Tibial artery (tissue), 4 donors: ENCODE results near the gene XRCC2.

ENCODE experiments used
- DNase-seq, 2 donors: peaks; one replicate each; pipeline ENCODE4 v3.0.0-alpha.2; 2019
- H3K27ac ChIP-seq, 2 donors: fragments of 200-600 bp; sonication (generic) in 1 of 2; 1 replicate in 1 of 2; 2 replicates in 1 of 2; pipeline ENCODE4 v1.5.1; 2018 to 2019; ENCODE audit warnings: mild to moderate bottlenecking in 1 of 2
- H3K27me3 ChIP-seq, 2 donors: fragments of 200-600 bp; sonication (generic) in 1 of 2; one replicate each; pipeline versions ENCODE4 v1.5.1 to v1.6.0; 2016 to 2019
- H3K36me3 ChIP-seq, 3 donors: fragments of 200-600 bp; sonication (generic) in 2 of 3; one replicate each; pipeline ENCODE4 v1.5.1; 2016 to 2019; ENCODE audit warnings: mild to moderate bottlenecking in 2 of 3
- H3K4me1 ChIP-seq, 4 donors: fragments of 200-600 bp; sonication (generic) in 2 of 4; 1 replicate in 3 of 4; 2 replicates in 1 of 4; pipeline ENCODE4 v1.5.1; 2016 to 2019
- H3K4me3 ChIP-seq, 2 donors: fragments of 200-600 bp; sonication (generic) in 1 of 2; 1 replicate in 1 of 2; 2 replicates in 1 of 2; pipeline ENCODE4 v1.5.1; 2018 to 2019; ENCODE audit warnings: mild to moderate bottlenecking in 2 of 2
- H3K9me3 ChIP-seq, 3 donors: fragments of 200-600 bp; sonication (generic) in 1 of 3; one replicate each; pipeline ENCODE4 v1.5.1; 2016 to 2019
- CTCF ChIP-seq, 2 experiments: fragments of 200-600 bp in 1 of 2; fragments of 450-650 bp in 1 of 2; IDR thresholded peaks; one replicate each; pipeline ENCODE4 v1.5.1; 2017 to 2019; ENCODE audit warnings: antibody characterized with exemption in 2 of 2, mild to moderate bottlenecking in 1 of 2, moderate library complexity in 1 of 2
- intact Hi-C: fragments of 100-400 bp; cut with DNase I; formaldehyde crosslinking; loops from one replicate; pipeline ENCODE4 v1.15.0; 2023; ENCODE audit warnings: low total_unique reads

Gene XRCC2

DNA sequence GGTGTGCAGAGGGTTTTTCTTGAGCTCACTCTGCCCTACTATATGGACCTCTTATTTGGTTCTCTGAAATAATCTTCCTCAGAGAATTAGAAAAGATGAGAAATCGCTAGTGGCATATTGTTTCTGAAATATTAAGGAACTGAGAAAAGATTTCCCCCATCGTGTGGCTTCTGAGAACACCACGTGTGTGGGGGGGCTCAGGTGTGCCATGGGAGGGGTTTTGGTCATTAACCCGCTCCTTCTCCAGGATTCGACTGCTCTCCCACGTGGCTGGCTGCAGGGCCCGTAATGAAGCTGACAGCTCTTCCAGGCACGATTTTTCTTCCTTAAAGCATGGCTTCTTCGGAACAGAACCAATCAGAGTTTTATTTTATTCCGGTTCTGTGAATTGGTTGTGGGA lies 67.7 kb downstream of the XRCC2 start:
- Histone ChIP-seq H3K27ac (no peak overlapping the region), H3K36me3 (no peaks in the 10 kb centered on the region), H3K4me3 (no peak overlapping the region), H3K4me1 (no peaks in the 10 kb centered on the region), H3K27me3 (no peaks in the 10 kb centered on the region), H3K9me3 (no peaks in the 10 kb centered on the region)
- no peak for TF ChIP-seq CTCF (IDR thresholded peaks at IDR 0.05)
- no peak for DNase-seq
- intact Hi-C loops: no loop called here

DNA sequence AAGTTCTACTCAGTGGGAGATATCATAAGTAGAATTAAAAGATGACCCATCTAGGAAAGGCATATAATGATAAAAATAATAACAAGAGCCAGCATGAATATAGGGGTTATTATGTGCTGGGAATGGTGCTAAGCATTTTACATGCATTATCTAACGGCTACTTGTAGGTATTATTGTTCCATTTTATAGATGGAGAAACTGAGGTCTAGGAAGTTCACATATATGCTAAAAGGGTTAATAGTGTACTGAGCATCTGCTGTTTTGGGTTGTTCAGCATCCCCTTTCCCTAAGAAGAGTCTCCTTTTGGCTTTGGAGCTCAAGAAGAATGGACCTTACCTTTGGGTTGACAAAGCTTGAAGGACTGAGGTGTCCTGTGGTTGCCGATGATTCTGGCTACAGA lies 68.9 kb downstream of the XRCC2 start:
- Histone ChIP-seq H3K27me3 (no peaks in the 10 kb centered on the region), H3K27ac (no peak overlapping the region), H3K4me1 (no peaks in the 10 kb centered on the region), H3K9me3 (no peaks in the 10 kb centered on the region), H3K4me3 (no peak overlapping the region), H3K36me3 (no peaks in the 10 kb centered on the region)
- intact Hi-C loops: no loop called here
- TF ChIP-seq CTCF (IDR thresholded peaks at IDR 0.05): no peak
- DNase-seq: no peak

DNA sequence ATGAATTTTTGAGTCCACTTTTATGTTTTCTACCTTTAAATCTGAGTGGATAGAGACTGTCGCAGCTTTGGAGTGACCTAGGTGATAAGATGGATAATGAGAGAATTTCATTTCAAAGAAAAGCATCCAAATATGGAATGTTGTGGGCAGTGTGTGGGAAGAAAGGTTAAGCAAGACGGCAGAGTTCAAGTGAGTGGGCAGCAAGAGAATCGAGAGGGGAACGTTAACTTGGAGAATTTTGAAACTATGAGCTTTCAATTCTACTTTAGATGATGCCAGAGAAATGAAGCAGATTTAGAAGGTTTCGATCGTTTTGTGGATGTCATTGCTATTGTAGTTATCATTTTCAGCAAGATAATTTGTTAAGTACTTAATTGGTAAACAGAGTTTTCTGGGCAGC lies 73.0 kb downstream of the XRCC2 start:
- DNase-seq: no peak
- Histone ChIP-seq H3K4me3 (no peak overlapping the region), H3K9me3 (no peaks in the 10 kb centered on the region), H3K27ac (no peak overlapping the region), H3K36me3 (no peaks in the 10 kb centered on the region), H3K27me3 (peaks cover 0 to 3% of the 10 kb centered on the region in 2 donors), H3K4me1 (no peaks in the 10 kb centered on the region)
- no peak for TF ChIP-seq CTCF (IDR thresholded peaks at IDR 0.05)
- intact Hi-C loops: no loop called here

DNA sequence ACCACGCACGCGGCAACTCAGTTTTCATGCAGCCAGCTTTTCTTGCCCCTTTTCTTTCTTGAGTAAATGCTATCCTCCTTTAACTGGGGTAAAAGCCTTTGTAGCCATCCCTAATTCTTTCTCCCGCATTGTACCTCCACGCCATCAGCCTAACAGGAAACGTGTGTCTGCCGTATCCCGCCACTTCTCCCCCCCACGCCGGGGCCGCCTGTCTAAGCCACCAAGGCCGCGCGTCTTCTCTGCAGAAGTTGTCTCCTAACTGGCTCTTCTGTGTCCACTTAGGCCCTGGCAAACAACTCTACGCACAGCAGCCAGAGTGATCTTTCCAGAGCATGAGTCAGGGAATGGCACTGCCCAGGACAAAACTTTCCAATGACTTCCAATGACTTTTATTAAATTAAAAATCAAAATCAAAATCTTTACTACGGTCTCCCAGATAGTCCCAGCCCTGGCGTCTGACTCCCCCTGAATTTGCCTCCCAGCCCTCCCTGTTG lies 74.6 kb downstream of the XRCC2 start:
- H3K27ac ChIP-seq: no peak overlapping the region
- TF ChIP-seq CTCF (IDR thresholded peaks at IDR 0.05): no peak
- intact Hi-C loops: no loop called here
- peaks cover 0 to 3% of the 10 kb centered on the region in 2 donors for H3K27me3 ChIP-seq
- DNase-seq: no peak
- no peaks in the 10 kb centered on the region for H3K9me3 ChIP-seq
- H3K4me1 ChIP-seq: no peaks in the 10 kb centered on the region
- no peak overlapping the region for H3K4me3 ChIP-seq
- H3K36me3 ChIP-seq: no peaks in the 10 kb centered on the region

- no peak for TF ChIP-seq CTCF (IDR thresholded peaks at IDR 0.05)
- H3K27me3 ChIP-seq: peaks cover 0 to 3% of the 10 kb centered on the region in 2 donors
- no peaks in the 10 kb centered on the region for H3K4me1 ChIP-seq
- H3K27ac ChIP-seq: no peak overlapping the region
- H3K9me3 ChIP-seq: no peaks in the 10 kb centered on the region
- no peaks in the 10 kb centered on the region for H3K36me3 ChIP-seq
- no peak for DNase-seq
- intact Hi-C loops: no loop called here
- no peak overlapping the region for H3K4me3 ChIP-seq
Measured at GRCh38 chr7:152600266-152600665, 75.7 kb downstream of the XRCC2 start.

DNA sequence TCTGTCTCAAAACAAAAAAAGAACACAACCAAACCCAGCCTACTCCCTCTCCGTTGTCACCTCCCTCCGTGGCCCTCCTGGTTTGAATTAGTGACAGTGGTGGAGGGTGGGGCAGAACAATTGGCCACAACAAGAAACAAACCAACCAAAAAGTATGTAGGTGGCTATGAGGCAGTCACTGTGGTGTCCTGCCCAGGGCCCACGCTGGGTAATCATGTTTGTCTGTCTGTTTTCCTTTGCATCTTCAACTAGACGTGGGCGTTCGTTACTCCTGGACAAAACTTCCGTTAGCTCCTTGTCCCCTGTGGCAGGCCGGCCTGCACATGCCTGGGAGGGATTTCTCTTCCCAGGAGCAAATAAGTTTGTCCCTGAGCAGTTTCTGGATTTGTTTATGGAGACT lies 78.4 kb downstream of the XRCC2 start:
- DNase-seq: no peak
- peaks cover 0 to 3% of the 10 kb centered on the region in 2 donors for H3K27me3 ChIP-seq
- H3K4me1 ChIP-seq: no peaks in the 10 kb centered on the region
- H3K27ac ChIP-seq: no peak overlapping the region
- H3K4me3 ChIP-seq: no peak overlapping the region
- H3K36me3 ChIP-seq: no peaks in the 10 kb centered on the region
- intact Hi-C loops: no loop called here
- no peaks in the 10 kb centered on the region for H3K9me3 ChIP-seq
- TF ChIP-seq CTCF (IDR thresholded peaks at IDR 0.05): no peak
